Progenitor cell of endocrine pancreas (in vitro differentiated cells): ENCODE results near the gene MFAP4. TPM values are rescaled to one million over a fixed set of nuclear protein-coding genes. Genes with fewer than 3 reads are reported as not detected.

Experiments
- DNase-seq: peaks from one replicate; pipeline ENCODE4 v3.0.0; 2021; ENCODE audit warnings: low spot score; ENCODE audit not compliant: unreplicated experiment
- H3K27ac Mint-ChIP-seq: 2 replicates; pipeline ENCODE4 v1.8.0; 2021; ENCODE audit warnings: mild to moderate bottlenecking, moderate library complexity, mixed read lengths
- H3K27me3 Mint-ChIP-seq: 2 replicates; pipeline ENCODE4 v1.8.0; 2021; ENCODE audit warnings: mixed read lengths
- H3K36me3 Mint-ChIP-seq: 2 replicates; pipeline ENCODE4 v1.8.0; 2022; ENCODE audit warnings: mixed read lengths; ENCODE audit not compliant: insufficient read depth
- H3K4me1 Mint-ChIP-seq: 2 replicates; pipeline ENCODE4 v1.8.0; 2021; ENCODE audit warnings: low read depth, mixed read lengths
- H3K4me3 Mint-ChIP-seq: 2 replicates; pipeline ENCODE4 v1.8.0; 2021; ENCODE audit warnings: low read depth, mild to moderate bottlenecking, moderate library complexity, mixed read lengths
- H3K9me3 Mint-ChIP-seq: 2 replicates; pipeline ENCODE4 v1.8.0; 2021; ENCODE audit warnings: low read depth, mixed read lengths
- total RNA-seq: library from RNA; stranded (reverse); gene quantifications from 2 replicates; pipeline ENCODE4 v1.2.1, GENCODE V29; 2021
- TF ChIP-seq, protein P1 (sequence below): fragments of 200-600 bp; sonication (generic); IDR thresholded peaks from one replicate; pipeline ENCODE4 v1.5.0; 2021; ENCODE audit warnings: antibody characterized with exemption, mild to moderate bottlenecking; ENCODE audit not compliant: unreplicated experiment

The MFAP4 gene
- total RNA-seq, 1 donor from 2014 or later = 2.3 TPM

DNA sequence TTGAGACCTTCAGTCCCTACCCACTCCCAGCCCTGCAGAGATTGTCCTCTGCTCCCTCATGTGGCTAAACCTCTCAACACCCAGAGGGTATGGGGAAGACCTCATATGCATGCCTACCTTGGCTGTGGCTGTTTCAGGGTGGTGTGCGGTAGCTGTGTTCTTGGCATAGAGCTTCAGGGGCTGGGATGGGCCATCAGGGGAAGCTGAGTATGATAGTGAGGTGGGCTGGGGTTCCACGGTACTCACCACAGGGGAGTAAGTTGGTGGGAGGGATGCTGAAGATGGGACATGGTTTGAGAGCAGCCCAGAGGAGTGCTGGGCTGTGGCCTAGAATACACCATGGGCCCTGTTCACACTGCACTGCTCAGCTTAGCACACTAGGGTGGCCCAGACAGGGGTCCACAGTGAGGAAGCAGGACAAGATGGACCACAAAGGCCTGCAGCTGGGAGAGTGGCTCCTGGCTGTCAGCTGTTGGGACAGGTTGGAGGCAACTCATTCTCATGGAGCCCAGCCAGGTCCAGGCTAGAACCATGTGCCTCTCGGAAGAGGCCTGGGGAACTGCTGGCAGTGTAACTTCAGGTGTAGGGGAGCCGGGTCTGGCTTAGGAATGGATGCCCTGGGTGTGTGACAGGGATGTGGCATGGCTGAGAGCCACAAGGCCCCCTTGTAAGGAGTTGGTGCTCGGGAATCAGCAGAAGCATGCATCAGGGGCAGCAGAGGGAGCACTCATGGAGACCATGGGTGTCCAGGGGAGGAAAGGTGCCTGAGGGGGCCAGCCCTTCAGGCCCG, 3.1 kb downstream of the MFAP4 start:
- Mint-ChIP-seq H3K27me3 (no peaks in the 10 kb centered on the region), H3K36me3 (peaks cover 16% of the 10 kb centered on the region), H3K4me1 (peaks cover 25% of the 10 kb centered on the region), H3K27ac (no peak overlapping the region), H3K4me3 (no peak overlapping the region), H3K9me3 (no peaks in the 10 kb centered on the region)
- DNase-seq = no peak
- TF ChIP-seq, protein P1, sequence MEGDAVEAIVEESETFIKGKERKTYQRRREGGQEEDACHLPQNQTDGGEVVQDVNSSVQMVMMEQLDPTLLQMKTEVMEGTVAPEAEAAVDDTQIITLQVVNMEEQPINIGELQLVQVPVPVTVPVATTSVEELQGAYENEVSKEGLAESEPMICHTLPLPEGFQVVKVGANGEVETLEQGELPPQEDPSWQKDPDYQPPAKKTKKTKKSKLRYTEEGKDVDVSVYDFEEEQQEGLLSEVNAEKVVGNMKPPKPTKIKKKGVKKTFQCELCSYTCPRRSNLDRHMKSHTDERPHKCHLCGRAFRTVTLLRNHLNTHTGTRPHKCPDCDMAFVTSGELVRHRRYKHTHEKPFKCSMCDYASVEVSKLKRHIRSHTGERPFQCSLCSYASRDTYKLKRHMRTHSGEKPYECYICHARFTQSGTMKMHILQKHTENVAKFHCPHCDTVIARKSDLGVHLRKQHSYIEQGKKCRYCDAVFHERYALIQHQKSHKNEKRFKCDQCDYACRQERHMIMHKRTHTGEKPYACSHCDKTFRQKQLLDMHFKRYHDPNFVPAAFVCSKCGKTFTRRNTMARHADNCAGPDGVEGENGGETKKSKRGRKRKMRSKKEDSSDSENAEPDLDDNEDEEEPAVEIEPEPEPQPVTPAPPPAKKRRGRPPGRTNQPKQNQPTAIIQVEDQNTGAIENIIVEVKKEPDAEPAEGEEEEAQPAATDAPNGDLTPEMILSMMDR = no peak

- Mint-ChIP-seq H3K4me1 (peaks cover 22% of the 10 kb centered on the region), H3K36me3 (peaks cover 16% of the 10 kb centered on the region), H3K4me3 (no peak overlapping the region), H3K9me3 (no peaks in the 10 kb centered on the region), H3K27me3 (no peaks in the 10 kb centered on the region), H3K27ac (no peak overlapping the region)
- no peak for DNase-seq
- TF ChIP-seq, protein P1 = no peak
Observed at GRCh38 chr17:19382531-19383444, 4.2 kb downstream of the MFAP4 start.

DNA sequence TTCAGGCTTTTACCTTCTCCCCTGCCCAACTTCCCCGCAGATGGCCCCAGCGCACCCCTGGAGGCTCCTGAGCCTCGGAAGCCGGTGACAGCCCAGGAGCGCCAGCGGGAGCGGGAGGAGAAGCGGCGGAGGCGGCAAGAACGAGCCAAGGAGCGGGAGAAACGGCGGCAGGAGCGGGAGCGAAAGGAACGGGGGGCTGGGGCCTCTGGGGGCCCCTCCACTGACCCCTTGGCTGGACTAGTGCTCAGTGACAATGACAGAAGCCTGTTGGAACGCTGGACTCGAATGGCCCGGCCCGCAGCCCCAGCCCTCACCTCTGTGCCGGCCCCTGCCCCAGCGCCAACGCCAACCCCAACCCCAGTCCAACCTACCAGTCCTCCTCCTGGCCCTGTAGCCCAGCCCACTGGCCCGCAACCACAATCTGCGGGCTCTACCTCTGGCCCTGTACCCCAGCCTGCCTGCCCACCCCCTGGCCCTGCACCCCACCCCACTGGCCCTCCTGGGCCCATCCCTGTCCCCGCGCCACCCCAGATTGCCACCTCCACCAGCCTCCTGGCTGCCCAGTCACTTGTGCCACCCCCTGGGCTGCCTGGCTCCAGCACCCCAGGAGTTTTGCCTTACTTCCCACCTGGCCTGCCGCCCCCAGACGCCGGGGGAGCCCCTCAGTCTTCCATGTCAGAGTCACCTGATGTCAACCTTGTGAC, 5.1 kb downstream of the MFAP4 start:
- TF ChIP-seq, protein P1 = no peak
- no peak overlapping the region for H3K4me3 Mint-ChIP-seq
- H3K36me3 Mint-ChIP-seq = peaks cover 16% of the 10 kb centered on the region
- H3K27ac Mint-ChIP-seq = no peak overlapping the region
- no peaks in the 10 kb centered on the region for H3K9me3 Mint-ChIP-seq
- DNase-seq = no peak
- no peaks in the 10 kb centered on the region for H3K27me3 Mint-ChIP-seq
- peaks cover 18% of the 10 kb centered on the region for H3K4me1 Mint-ChIP-seq

GRCh38 chr17:19381361-19381740, 5.6 kb downstream of the MFAP4 start:
- Mint-ChIP-seq H3K9me3 (no peaks in the 10 kb centered on the region), H3K4me1 (peaks cover 17% of the 10 kb centered on the region), H3K36me3 (peaks cover 16% of the 10 kb centered on the region), H3K27me3 (no peaks in the 10 kb centered on the region), H3K4me3 (no peak overlapping the region), H3K27ac (no peak overlapping the region)
- TF ChIP-seq, protein P1 = no peak
- DNase-seq = no peak
